H1 (cell line): ENCODE data around the gene LAMC1. TPM values are rescaled to one million over a fixed set of nuclear protein-coding genes. Genes with fewer than 3 reads are reported as not detected.

Experiments used
- CTCF ChIA-PET: fragments of 300-600 bp; sonication (Branson Sonifier 250); formaldehyde crosslinking; loops from one replicate; lab custom pipeline; 2021; ENCODE audit not compliant: partially characterized antibody; lab: Charles Lee
- POLR2A ChIA-PET: fragments of 300-600 bp; sonication (Branson Sonifier 250); formaldehyde crosslinking; loops from one replicate; lab custom pipeline; 2021; ENCODE audit warnings: inconsistent platforms; ENCODE audit not compliant: partially characterized antibody; lab: Charles Lee
- DNase-seq, 2 experiments: peaks; one replicate each; pipeline versions ENCODE4 v3.0.0 to v3.0.0-alpha.2; 2010 to 2022; ENCODE audit warnings: low spot score in 2 of 2, low read depth in 1 of 2, mixed read lengths in 1 of 2
- FAIRE-seq: peaks from 2 replicates; lab custom pipeline; 2011; peaks lifted over from hg19 to GRCh38; lab: Jason Lieb, UNC
- H2AFZ ChIP-seq: 2 replicates; pipeline ENCODE4 v1.8.1; 2012; ENCODE audit warnings: low read length, inconsistent platforms
- H2AK5ac ChIP-seq: 2 replicates; pipeline ENCODE4 v1.6.1; 2013; ENCODE audit warnings: low read depth, low read length
- H2BK120ac ChIP-seq: replicated peaks from 2 replicates; pipeline ENCODE3; 2013; ENCODE audit warnings: low read depth, low read length, inconsistent platforms
- H2BK12ac ChIP-seq: 2 replicates; pipeline ENCODE4 v1.6.1; 2013; ENCODE audit warnings: low read depth, low read length
- H2BK15ac ChIP-seq: 2 replicates; pipeline ENCODE4 v1.6.1; 2013; ENCODE audit warnings: low read length
- H2BK20ac ChIP-seq: 2 replicates; pipeline ENCODE4 v1.6.1; 2013; ENCODE audit warnings: low read length
- H2BK5ac ChIP-seq: 2 replicates; pipeline ENCODE4 v1.6.1; 2013; ENCODE audit warnings: low read depth, low read length
- H3K14ac ChIP-seq: 2 replicates; pipeline ENCODE4 v1.6.1; 2013; ENCODE audit warnings: inconsistent platforms; ENCODE audit not compliant: insufficient read length
- H3K18ac ChIP-seq: 2 replicates; pipeline ENCODE4 v1.6.1; 2013; ENCODE audit warnings: low read length; ENCODE audit errors: extremely low read depth
- H3K23ac ChIP-seq: 2 replicates; pipeline ENCODE4 v1.6.1; 2013; ENCODE audit warnings: inconsistent platforms; ENCODE audit not compliant: insufficient read length
- H3K23me2 ChIP-seq: 2 replicates; pipeline ENCODE4 v1.6.1; 2013; ENCODE audit warnings: low read depth, low read length
- H3K27ac ChIP-seq: 2 replicates; pipeline ENCODE4 v1.6.1; 2011; ENCODE audit warnings: low read depth, low read length, inconsistent platforms
- H3K27me3 ChIP-seq, 4 experiments: replicated peaks in 1 of 4; 1 replicate in 1 of 4; 2 replicates in 3 of 4; pipeline versions ENCODE4 v1.6.1 to v1.8.1; 2011 to 2013; ENCODE audit warnings: low read length in 3 of 4, mild to moderate bottlenecking in 3 of 4, inconsistent platforms in 2 of 4, mixed read lengths in 2 of 4, moderate library complexity in 1 of 4; ENCODE audit not compliant: control insufficient read depth in 3 of 4, insufficient read depth in 3 of 4; ENCODE audit errors: extremely low read depth in 1 of 4
- H3K36me3 ChIP-seq, 4 experiments: 2 replicates each; pipeline versions ENCODE4 v1.6.1 to v1.8.1; 2011 to 2013; ENCODE audit warnings: mild to moderate bottlenecking in 4 of 4, low read length in 3 of 4, moderate library complexity in 2 of 4, control low read depth in 1 of 4, inconsistent platforms in 1 of 4; ENCODE audit not compliant: insufficient read depth in 4 of 4, control insufficient read depth in 2 of 4
- H3K4ac ChIP-seq: replicated peaks from 2 replicates; pipeline ENCODE3; 2013; ENCODE audit warnings: low read length, low read depth, mixed read lengths, inconsistent platforms; ENCODE audit not compliant: insufficient read length
- H3K4me1 ChIP-seq, 4 experiments: replicated peaks in 1 of 4; 1 replicate in 1 of 4; 2 replicates in 3 of 4; pipeline versions ENCODE4 v1.6.1 to v1.8.1; 2011 to 2013; ENCODE audit warnings: low read length in 3 of 4, inconsistent platforms in 2 of 4, mixed read lengths in 1 of 4; ENCODE audit not compliant: insufficient read depth in 4 of 4, control insufficient read depth in 3 of 4
- H3K4me2 ChIP-seq, 2 experiments: 2 replicates each; pipeline versions ENCODE4 v1.6.1 to v1.8.1; 2011 to 2013; ENCODE audit warnings: low read depth in 2 of 2, low read length in 2 of 2, control low read depth in 1 of 2, inconsistent platforms in 1 of 2, mild to moderate bottlenecking in 1 of 2; ENCODE audit not compliant: insufficient read depth in 1 of 2
- H3K4me3 ChIP-seq, 4 experiments: fragments of 200-600, 300-600 bp in 1 of 4; sonication (generic), shearing (Covaris generic), sonication (Bioruptor Twin) in 1 of 4; 2 replicates each; pipeline versions ENCODE4 v1.5.1 to v1.8.1; 2011 to 2016; ENCODE audit warnings: low read length in 4 of 4, low read depth in 3 of 4, control low read depth in 2 of 4, inconsistent platforms in 2 of 4, mild to moderate bottlenecking in 2 of 4, mixed read lengths in 1 of 4, moderate library complexity in 1 of 4; ENCODE audit not compliant: insufficient read depth in 2 of 4; ENCODE audit errors: extremely low read depth in 1 of 4
- H3K56ac ChIP-seq: replicated peaks from 2 replicates; pipeline ENCODE3; 2013; ENCODE audit warnings: low read depth, mild to moderate bottlenecking, mixed read lengths, low read length, inconsistent platforms; ENCODE audit not compliant: insufficient read length
- H3K79me1 ChIP-seq: 2 replicates; pipeline ENCODE4 v1.6.1; 2013; ENCODE audit warnings: low read depth, low read length, control low read depth
- H3K79me2 ChIP-seq, 2 experiments: 2 replicates each; pipeline versions ENCODE4 v1.6.1 to v1.8.1; 2012 to 2013; ENCODE audit warnings: low read length in 2 of 2, mild to moderate bottlenecking in 2 of 2, inconsistent platforms in 1 of 2; ENCODE audit not compliant: insufficient read depth in 2 of 2, control insufficient read depth in 1 of 2
- H3K9ac ChIP-seq, 4 experiments: replicated peaks in 1 of 4; 1 replicate in 1 of 4; 2 replicates in 3 of 4; pipeline versions ENCODE4 v1.6.1 to v1.8.1; 2011 to 2013; ENCODE audit warnings: low read depth in 3 of 4, low read length in 3 of 4, control low read depth in 2 of 4, mild to moderate bottlenecking in 2 of 4, moderate library complexity in 2 of 4, inconsistent platforms in 1 of 4; ENCODE audit errors: extremely low read depth in 1 of 4
- H3K9me3 ChIP-seq, 2 experiments: 2 replicates each; pipeline versions ENCODE4 v1.6.1 to v1.8.1; 2012 to 2013; ENCODE audit warnings: mild to moderate bottlenecking in 2 of 2, moderate library complexity in 2 of 2, control low read depth in 1 of 2, inconsistent platforms in 1 of 2, low read depth in 1 of 2, low read length in 1 of 2, mixed read lengths in 1 of 2; ENCODE audit not compliant: insufficient read depth in 2 of 2
- H4K20me1 ChIP-seq, 2 experiments: replicated peaks in 1 of 2; 2 replicates each; pipeline versions ENCODE3 to v1.8.1; 2011 to 2013; ENCODE audit warnings: inconsistent platforms in 2 of 2, low read length in 2 of 2, mild to moderate bottlenecking in 1 of 2; ENCODE audit not compliant: insufficient read depth in 2 of 2, control insufficient read depth in 1 of 2
- H4K5ac ChIP-seq: 2 replicates; pipeline ENCODE4 v1.6.1; 2013; ENCODE audit warnings: low read length, low read depth, mixed read lengths, inconsistent platforms; ENCODE audit not compliant: insufficient read length
- H4K8ac ChIP-seq: 2 replicates; pipeline ENCODE4 v1.8.0; 2013; ENCODE audit warnings: mild to moderate bottlenecking, moderate library complexity, low read length, inconsistent platforms; ENCODE audit not compliant: insufficient read depth; ENCODE audit errors: extremely low read depth
- H4K91ac ChIP-seq: replicated peaks from 2 replicates; pipeline ENCODE3; 2013; ENCODE audit warnings: low read length, mixed read lengths, inconsistent platforms; ENCODE audit not compliant: insufficient read length
- ATF2 ChIP-seq: IDR thresholded peaks from 2 replicates; pipeline ENCODE4 v1.6.1; 2012; ENCODE audit warnings: low read length, inconsistent platforms
- BRCA1 ChIP-seq: IDR thresholded peaks from 2 replicates; pipeline ENCODE4 v1.6.1; 2012; ENCODE audit warnings: low read depth, low read length, improper control_type of control experiment
- CTBP2 ChIP-seq: IDR thresholded peaks from 2 replicates; pipeline ENCODE4 v1.7.0; 2011; ENCODE audit warnings: borderline replicate concordance, mild to moderate bottlenecking, moderate library complexity, mixed read lengths, low read length; ENCODE audit not compliant: insufficient read depth, insufficient read length
- EZH2 ChIP-seq: fragments of 200-600 bp; sonication (generic); IDR thresholded peaks from 2 replicates; pipeline ENCODE4 v1.7.1; 2012; ENCODE audit warnings: low read depth, mild to moderate bottlenecking, moderate library complexity, low read length, inconsistent platforms; ENCODE audit not compliant: severe bottlenecking
- GTF2F1 ChIP-seq: IDR thresholded peaks from 2 replicates; pipeline ENCODE4 v1.6.1; 2012; ENCODE audit warnings: low read depth, low read length, improper control_type of control experiment, borderline replicate concordance
- POLR2AphosphoS5 ChIP-seq: IDR thresholded peaks from 2 replicates; pipeline ENCODE4 v1.6.1; 2011; ENCODE audit warnings: low read depth, low read length
- POU5F1 ChIP-seq: IDR thresholded peaks from 2 replicates; pipeline ENCODE4 v1.6.1; 2011; ENCODE audit warnings: low read depth, mild to moderate bottlenecking, low read length, moderate library complexity
- RFX5 ChIP-seq: IDR thresholded peaks from 2 replicates; pipeline ENCODE4 v1.6.1; 2011; ENCODE audit warnings: low read depth, low read length, improper control_type of control experiment, borderline replicate concordance
- SP4 ChIP-seq: IDR thresholded peaks from 2 replicates; pipeline ENCODE4 v1.6.1; 2012; ENCODE audit warnings: low read length, inconsistent platforms
- TAF1 ChIP-seq: IDR thresholded peaks from 2 replicates; pipeline ENCODE4 v1.6.1; 2011; ENCODE audit warnings: mild to moderate bottlenecking, low read depth, low read length
- WGBS, 2 experiments: shearing (Covaris generic) in 1 of 2; methylation state at CpG; one replicate each; pipeline versions ENCODE4 v1.1.6 to v1.1.7; 2013 to 2015; ENCODE audit warnings: low lambda C conversion rate in 2 of 2, mixed read lengths in 2 of 2, inconsistent platforms in 1 of 2, low coverage in 1 of 2, missing lambda C conversion rate in 1 of 2; ENCODE audit not compliant: insufficient replicate concordance in 2 of 2, insufficient coverage in 1 of 2, insufficient read length in 1 of 2; ENCODE audit errors: extremely low coverage in 1 of 2, missing lambda C conversion rate in 1 of 2; 5-methylcytosine and 5-hydroxymethylcytosine counted together
- polyA plus RNA-seq, 7 experiments: library from polyadenylated mRNA; depleted of rRNA in 3 of 7; stranded (reverse) in 5 of 7; unstranded in 2 of 7; fragments of >200 nt in 5 of 7; fragments of 200-250 nt in 2 of 7; gene quantifications; 1 replicate in 5 of 7; 2 replicates in 1 of 7; 4 replicates in 1 of 7; pipeline versions ENCODE4 v1.2.1 to v1.2.3, GENCODE V29; 2011 to 2013; ENCODE audit warnings: missing spikeins in 2 of 7, mixed read lengths in 2 of 7
- total RNA-seq: library from RNA; stranded (reverse); fragmentation: NEBNext Ultra II Directional; extraction: Animal tissue kit (Norgen Biotek cat#: 25700); gene quantifications from 2 replicates; pipeline ENCODE4 v1.2.1, GENCODE V29; 2021

Gene LAMC1
- total and polyA plus RNA-seq, 2 of the 8 experiments (the other 6 are each of a cell fraction or from before 2014, with no cell fraction given) = 47.6 to 90.3 TPM

DNA sequence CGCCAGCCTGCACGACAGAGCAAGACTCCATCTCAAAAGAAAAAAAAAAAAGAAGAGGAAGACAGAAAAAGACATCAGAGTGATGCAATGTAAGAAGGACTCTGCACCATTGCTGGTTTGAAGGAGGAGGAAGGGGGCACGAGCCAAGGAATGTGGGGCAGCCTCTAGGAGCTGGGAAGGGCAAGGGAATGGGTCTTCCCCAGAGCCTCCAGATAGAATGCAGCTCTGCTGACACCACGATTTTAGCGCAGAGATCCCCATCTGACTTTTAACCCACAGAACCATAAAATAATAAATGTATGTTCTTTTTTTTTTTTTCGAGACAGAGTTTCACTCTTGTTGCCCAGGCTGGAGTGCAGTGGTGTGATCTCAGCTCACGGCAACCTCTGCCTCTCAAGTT, 129.0 kb downstream of the LAMC1 start:
- Histone ChIP-seq H2BK5ac (no peak overlapping the region), H2BK20ac (no peak overlapping the region), H3K4ac (no peak overlapping the region), H3K14ac (no peak overlapping the region), H3K36me3 (no peaks in the 10 kb centered on the region), H4K8ac (no peak overlapping the region), H2AFZ (no peak overlapping the region), H3K27me3 (no peaks in the 10 kb centered on the region), H2AK5ac (no peak overlapping the region), H3K4me1 (no peaks in the 10 kb centered on the region), H3K79me2 (no peaks in the 10 kb centered on the region), H2BK15ac (no peak overlapping the region), H3K9me3 (no peaks in the 10 kb centered on the region), H3K79me1 (no peaks in the 10 kb centered on the region), H4K91ac (no peak overlapping the region), H4K5ac (no peak overlapping the region), H2BK12ac (no peak overlapping the region), H4K20me1 (no peaks in the 10 kb centered on the region), H3K27ac (no peak overlapping the region), H3K4me2 (no peak overlapping the region), H3K18ac (no peak overlapping the region), H3K23ac (no peak overlapping the region), H3K9ac (no peak overlapping the region), H3K23me2 (peaks cover 5% of the 10 kb centered on the region; the same call in 1 of the 2 replicates), H3K4me3 (no peak overlapping the region), H3K56ac (no peak overlapping the region), H2BK120ac (no peak overlapping the region)
- DNase-seq (no peak), FAIRE-seq (no peak)
- ChIA-PET CTCF (interaction anchor here (0.8 to 1.5 kb wide), 3 partner anchors 11 to 189 kb away, joined by 3 to 4 read pairs (median 3); no protein-coding TSS in a partner anchor), POLR2A (no interaction called here)
- WGBS, 2 experiments = 99% methylated on average over 7 of the region's 7 CpGs; no CpG with 5 or more reads in 1 of the 2 experiments
- TF ChIP-seq POLR2AphosphoS5 = no peak
- no peak for TF ChIP-seq POU5F1
- no peak for TF ChIP-seq RFX5
- TF ChIP-seq TAF1 = no peak
- no peak for TF ChIP-seq GTF2F1
- no peak for TF ChIP-seq CTBP2
- no peak for TF ChIP-seq SP4
- TF ChIP-seq EZH2 = no peak
- no peak for TF ChIP-seq ATF2
- TF ChIP-seq BRCA1 = no peak
